HG02970 (cell line): Measurements from ENCODE around the gene EPC1.
A peak's percentile ranks its signal among the peaks of the same experiment; 100 is the strongest.

Experiments used
- ATAC-seq: cut with Tn5 transposase; IDR thresholded peaks from one replicate; pipeline ENCODE4 v1.9.1; 2021; ENCODE audit warnings: mild to moderate bottlenecking, moderate library complexity, moderate number of reproducible peaks; ENCODE audit not compliant: unreplicated experiment, low FRiP score

EPC1 gene

DNA sequence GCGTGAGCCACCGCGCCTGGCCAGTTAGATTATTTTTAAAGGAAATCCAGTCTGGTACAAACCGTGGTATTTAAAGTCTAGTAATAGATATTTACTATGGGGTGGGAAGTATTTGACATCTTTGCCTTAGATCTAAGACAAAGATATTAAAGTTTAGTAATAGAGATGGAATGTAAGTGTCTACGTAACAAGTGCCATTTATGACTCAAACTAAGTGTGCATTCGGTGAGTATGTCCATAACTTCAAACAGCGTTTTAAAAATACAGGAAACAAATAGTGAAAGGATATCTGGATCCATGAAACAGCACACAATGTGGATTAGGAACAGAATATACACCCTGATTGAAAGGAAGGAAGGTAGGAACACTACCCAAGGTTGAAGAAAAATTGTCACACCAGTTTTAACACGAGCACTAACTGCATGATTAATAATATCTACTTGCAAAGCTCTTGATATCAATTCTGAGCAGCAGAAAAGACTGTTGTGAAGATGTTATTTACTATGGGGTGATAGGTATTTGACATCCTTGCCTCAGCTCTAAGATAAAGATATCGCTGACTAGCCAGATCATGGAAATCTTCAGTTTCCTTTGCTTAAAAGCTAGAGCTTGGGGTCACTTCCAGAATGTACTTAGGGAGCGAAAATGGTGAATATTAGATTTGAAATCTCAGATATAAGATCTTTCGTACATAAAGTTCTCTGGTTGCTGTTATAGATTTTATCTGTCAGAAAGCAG, 48.7 kb downstream of the EPC1 start:
- ATAC-seq: no peak

DNA sequence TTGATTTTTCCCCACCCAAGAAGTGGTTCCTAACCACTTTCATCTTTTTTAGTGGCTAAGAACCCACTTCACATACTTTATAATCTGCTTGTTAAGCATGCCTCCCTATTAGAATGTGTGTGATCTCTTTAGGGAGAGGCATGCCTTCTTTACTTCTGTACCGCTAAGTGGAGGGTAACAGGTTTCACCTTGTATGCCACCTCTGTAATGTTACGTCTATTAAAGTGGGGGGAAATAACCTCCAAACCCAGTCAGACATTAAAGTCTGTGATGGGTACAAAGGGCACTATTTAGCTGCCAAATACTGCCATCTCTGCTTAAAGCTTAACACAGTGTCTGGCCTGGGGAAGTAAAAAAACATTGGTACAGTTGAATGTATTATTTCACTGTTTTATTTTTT, 51.9 kb downstream of the EPC1 start:
- ATAC-seq: no peak

DNA sequence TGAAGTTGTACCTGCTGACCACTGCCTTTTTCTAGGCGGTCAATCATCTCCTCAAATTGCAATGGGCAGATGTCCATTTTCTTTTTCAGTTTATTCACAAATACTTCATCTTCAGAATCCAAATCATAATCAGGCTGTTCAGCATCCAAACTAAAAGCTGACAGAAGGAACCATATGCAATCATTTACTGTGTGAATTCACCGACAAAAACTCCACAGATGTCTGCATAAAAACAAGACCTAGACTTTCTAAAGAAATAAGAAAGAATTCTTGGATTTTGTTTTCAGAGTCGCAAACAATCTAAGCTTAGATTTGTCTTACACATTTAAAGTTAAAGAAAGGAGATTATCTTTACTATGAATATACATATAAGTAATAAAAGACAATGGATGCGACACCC, 53.4 kb downstream of the EPC1 start:
- no peak for ATAC-seq

DNA sequence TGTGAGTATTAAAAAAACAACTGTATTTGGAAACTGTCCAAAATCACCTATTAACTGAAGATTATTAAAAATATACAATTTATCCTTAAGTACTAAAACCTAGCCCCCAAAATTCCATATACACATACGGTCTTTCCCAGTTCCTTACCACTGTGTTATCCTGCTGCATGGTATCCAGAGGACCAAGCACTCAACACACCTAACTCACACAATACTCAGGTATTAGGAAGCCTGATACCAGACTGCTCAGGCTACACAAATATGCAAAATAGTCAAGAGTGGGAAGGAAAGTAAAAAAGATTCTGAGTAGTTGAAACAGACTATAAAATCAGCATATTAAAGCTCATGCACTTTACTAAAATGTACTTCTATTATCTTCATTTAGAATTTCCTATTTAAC, 67.2 kb downstream of the EPC1 start:
- no peak for ATAC-seq

DNA sequence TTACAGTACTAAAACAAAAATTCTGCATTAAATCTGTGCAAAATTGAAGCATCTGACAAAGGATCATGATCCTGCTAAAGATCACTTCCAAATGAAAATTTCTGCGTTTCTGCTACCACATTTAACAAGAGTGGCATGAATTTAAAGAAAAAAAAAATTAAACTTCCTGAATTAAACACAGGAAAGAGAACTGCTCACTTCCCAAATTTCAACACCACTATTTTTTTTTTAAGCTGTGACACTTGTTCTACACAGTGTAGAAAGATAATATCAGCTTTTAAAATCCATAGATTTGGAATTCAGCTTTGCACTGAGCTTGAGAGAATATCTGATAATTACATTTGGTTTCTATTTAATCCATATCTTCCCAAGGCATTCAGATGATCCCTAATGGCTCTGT, 73.6 kb downstream of the EPC1 start:
- no peak for ATAC-seq

DNA sequence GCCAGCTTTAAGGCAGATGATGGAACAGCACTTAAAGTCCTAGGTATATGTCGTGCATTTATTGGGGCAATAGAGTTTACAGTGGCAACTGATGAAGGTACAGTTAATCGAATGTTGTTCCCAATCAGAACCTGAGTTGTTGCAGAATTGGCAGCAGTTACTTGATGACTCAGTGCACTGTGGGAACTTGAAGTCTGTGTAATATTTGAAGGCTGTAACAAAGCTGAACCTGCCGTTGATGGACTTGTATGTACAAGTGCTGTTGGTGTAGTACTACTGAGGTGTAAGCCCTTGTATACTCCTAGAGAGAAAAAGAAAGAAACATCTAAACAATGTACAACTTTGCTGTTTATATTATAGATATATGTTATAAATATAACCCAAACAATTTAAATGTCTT, 75.3 kb downstream of the EPC1 start:
- ATAC-seq: no peak

DNA sequence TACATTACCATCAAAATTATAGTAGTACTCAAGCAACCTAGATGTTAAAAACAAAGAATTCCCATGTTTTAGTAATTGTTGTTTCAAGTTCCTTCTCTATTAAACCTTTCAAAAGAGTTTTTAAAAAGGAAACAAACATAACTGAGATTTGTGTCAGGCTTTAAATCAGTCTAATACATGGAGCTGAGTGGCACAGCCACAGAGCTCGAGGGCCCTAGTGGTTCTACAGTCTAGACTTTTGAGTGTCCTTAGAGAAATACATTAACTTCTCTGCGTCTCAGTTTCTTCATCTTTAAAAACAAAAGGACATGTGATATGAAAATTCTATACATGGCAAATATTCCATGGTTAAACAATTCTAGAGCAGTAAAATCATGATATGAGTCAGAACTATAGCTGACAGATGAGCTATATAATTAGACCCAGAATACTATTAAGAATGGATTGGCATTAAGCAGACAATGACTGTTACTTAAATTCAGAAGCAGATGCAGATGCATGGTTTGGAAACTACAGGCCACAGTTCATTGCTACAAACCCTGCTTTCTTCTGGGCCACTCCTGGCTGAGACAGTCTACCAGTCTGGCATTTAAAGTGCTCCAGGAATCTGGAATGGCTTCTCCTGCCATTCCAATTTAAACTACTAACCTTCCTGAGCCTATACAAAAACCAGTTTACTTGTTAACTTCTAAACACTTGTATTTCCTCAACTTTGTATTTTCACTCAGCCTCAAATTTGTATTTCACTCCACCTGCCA, 77.4 kb downstream of the EPC1 start:
- no peak for ATAC-seq

DNA sequence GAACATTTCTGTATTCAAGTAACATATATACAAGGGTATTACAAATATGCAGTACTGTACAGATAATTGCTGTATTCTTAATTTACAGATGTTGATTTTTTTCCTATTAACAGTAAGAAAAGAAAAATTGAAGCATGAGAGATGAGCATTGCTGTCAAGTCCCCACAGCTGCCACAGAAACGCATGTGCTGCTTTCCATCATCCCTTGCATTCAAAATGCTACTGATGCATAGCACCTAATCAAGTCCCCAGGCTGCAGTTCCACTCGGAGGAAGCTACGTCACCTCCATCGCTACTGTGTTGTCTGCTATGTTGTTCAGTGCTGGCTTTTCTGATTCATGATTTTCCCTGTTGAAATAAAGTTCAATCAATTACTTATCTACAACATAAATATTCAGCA, 78.2 kb downstream of the EPC1 start:
- no peak for ATAC-seq

DNA sequence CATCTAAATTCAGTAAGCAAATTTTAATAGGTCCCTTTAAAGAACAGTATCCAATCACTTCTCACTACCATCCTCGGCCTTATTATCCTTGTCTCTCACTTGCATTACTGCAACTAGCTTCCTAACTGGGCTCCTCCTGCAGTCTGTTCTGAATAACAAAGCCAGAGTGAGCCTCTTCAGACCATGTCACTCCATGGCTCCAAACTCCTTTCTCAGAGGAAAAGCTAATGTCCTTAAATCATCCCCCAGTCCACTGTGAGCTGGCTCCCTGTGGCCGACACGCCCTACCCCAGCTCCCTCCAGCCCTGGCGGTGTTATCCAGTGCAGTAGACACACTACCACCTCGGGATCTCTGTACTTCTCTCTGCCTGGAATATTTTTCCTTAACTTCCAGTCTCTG, 80.0 kb downstream of the EPC1 start:
- ATAC-seq: no peak

DNA sequence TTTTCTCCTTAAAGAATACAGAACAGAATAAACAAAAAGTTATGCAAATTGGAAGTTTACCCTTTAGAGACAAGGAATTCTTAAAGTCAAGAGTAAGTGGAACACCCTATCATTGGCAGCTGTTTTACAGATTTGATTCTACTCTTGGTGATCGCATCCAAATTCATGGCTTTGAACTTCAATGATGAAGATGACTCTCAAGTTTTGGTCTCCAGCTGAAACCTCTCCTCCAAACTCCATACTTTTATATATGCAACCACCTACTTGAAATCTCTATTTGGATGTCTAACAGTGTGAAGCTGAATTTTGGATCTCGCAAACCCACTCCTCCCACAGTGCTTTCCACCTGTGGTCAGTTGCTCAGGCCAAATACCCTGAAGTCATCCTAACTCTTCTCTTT, 80.4 kb downstream of the EPC1 start:
- no peak for ATAC-seq

DNA sequence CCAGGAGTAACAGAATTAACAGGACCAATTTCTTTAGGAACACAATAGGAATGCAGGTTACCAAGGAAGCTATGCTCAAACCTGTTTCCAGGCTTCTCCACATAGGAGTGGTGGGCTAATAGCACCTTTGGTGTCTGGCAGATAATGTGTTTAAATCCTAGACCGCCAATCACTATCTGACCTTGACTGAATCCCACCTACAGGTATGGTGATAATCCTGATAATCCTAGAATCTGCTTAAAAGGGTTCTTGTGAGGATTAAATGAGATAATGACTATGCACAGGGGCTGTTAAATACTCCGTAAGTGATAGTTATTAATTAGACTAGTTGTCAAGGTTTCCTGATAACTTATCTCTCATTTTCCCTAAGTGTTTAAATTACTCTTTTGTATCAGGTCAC, 81.2 kb downstream of the EPC1 start:
- ATAC-seq: no peak

DNA sequence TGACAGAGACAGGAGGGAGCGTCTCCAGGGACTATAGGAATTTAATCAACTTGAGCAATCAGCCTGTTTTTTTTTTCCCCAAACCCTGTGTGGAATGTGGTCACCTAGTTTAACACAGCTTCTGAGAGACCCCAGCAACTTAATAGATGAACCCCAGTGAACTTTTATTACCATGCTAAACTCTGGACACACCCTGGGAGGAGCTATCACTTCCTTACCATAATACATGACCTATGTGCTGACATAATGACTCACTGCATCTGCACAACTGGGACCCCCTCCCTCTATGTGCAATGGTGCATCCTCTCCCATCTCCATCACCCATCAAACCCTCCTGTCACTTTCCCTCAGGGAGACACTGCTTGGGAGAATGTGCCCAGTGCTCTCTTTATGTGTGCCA, 83.7 kb downstream of the EPC1 start:
- ATAC-seq: no peak

DNA sequence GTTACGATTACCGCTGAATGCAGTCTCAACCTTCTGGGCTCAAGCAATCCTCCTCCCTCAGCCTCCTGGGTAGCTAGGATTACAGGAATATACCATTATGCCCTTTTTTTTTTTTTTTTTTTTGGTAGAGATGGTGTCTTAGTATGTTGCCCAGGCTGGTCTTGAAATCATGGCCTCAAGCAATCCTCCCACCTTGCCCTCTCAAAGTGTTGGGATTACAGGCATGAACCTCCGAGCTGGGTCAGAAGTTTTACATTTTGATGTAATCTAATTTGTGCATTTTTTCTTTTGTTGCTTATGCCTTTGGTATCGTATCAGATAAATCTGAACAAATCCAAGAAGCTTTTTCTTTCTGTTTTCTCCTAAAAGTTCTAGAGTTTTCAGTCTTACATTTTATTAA, 87.4 kb downstream of the EPC1 start:
- ATAC-seq: no peak

DNA sequence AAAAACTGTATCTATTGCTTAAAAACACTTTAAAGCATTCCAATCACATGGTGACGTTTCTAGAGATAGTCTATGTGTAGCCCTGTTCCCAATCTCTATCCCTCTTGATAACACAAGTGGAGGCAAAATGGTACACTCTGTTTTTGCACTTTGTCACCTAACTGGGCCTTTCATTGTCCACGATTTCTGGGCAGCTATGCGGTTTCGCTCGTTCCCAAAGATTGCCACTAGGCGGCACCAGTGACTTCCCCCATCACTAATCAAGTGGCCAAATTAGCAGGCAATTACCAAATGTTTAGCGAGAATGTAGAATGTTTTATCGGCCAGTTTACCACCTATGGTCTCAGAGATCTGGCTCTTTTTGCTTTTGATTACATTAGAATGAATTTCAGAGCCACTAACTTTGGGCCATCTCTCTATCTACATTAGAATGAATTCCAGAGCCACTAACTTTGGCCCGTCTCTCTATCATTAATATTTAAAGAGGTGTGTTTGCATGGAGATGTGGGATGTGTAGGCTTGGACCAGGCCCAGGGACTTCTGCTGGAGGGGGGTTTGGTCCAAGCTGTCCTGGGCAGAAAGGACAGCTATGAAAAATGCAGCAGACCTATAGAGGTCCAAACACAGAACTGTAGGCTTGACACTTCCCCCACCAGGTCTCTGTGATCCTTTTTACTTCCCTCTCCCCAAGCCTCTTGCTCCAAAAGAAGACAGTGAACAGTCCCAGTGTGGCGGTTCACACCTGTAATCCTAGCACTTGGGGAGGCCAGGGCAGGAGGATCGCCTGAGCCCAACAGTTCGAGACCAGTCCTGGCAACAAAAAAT, 90.1 kb downstream of the EPC1 start:
- no peak for ATAC-seq

DNA sequence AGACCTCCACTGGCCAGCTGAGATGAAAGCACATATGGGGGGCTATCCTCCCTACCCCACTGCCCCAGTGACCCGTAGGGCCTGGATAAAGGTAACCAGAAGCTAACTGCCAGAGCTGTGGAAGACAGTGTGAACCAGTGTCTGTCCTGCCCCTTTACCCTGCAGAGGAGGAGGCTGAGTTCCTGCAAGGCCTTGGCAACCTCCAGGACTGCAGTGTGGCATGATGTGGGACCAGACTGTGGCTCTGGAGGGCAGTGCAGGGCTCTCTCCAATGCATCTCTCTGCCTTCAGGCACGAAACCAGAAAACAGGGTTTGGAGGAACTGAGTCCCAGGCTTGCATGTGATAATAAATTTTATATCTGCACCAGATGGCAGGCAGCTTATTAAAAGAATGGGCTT, 93.1 kb downstream of the EPC1 start:
- no peak for ATAC-seq

DNA sequence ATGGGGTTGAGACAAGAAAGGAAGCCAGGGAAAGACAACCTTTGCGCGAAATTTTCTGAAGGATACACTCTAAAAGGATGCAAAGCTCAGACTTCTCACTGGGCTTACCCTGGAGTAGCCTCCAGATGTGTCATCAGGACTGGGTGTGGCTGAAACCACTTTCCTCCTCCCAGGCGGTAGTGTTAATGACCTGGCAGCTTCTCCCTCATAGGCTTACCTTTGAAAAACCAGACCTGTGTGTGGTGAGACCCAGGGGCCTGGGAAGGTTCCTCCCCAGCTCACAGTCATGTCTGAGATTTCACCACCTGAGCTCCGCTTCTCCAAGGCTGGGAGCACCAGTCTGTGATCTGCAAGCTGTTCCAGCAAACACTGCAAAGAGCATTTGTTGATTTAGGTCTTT, 93.7 kb downstream of the EPC1 start:
- no peak for ATAC-seq

DNA sequence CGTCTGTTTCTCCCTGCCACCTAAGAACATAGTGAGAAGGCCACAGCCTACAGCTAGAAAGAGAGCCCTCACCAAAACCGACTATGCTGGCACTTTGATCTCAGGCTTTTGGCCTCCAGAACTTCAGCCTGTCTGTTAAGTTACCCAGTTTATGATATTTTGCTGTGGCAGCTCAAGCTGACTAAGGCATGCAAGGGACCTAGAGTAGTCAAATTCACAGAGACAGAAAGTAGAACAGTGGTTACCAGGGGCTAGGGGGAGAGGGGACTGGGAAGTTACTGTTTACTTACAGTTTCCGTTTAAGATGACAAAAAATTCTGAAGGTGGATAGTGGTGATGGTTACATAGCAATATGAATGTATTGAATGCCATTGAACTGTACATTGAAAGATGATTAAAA, 96.5 kb downstream of the EPC1 start:
- ATAC-seq: peak; percentile 63

DNA sequence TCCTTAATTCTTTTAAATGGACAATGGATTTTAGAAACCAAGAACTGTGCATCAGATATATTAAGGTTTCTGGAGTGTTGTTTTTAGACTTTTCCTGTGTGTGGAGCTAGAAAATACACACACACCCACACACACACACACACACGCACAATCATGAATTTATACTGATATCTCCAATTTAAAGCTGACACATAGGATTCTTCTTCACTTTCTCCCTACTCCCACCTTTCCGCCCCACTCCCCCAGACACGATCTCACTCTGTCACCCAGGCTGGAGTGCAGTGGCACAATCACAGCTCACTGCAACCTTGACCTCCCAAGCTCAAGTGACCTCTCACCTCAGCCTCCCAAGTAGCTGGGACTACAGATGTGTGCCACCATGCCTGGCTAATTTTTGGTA, 100.3 kb downstream of the EPC1 start:
- ATAC-seq: no peak

DNA sequence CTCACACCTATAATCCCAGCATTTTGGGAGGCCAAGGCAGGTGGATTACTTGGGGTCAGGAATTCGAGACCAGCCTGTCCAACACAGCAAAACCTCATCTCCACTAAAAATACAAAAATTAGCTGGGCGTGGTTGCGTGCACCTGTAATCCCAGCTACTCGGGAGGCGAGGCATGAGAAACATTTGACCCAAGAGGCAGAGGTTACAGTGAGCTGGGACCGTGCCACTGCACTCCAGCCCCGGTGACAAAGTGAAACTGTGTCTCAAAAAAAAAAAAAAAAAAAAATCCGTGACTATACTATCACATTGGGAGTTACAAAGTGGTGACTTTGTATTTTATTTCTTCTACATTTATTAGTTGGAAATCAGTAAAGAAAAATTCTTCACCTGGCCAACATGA, 101.2 kb downstream of the EPC1 start:
- no peak for ATAC-seq

DNA sequence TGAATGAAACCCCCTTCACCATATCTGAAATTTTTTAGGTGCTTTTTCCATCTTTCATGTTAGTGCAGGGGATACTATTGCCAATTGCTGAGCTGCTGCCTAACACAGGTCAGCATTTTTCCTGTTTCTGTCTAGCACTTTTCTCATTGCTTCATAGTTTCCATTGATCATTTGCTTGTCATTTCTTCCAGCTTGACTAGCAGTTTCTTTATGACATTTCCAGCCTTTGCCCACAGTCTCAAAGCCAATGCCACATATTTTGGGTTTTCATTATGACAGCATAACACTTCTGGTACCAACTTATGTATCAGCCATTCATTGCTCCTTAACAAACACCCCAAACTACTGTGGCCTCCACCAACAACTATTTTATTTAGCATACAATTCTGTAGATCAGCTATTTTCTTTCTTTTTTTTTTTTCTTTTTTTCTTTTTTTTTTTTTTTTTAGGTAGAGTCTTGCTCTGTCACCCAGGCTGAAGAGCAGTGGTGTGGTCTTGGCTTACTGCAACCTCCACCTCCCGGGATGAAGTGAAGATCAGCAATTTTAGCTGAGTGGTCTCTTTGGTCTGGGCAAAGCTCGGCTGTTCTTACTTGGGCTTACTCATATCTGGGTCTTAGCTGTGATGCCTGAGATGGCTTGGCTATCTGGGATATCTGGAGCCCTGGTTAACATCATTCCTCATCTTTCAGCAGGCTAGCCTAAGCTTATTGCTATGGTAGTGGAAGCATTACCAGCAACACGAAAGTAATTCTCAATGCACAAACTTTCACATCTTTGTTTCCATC, 102.3 kb downstream of the EPC1 start:
- no peak for ATAC-seq

DNA sequence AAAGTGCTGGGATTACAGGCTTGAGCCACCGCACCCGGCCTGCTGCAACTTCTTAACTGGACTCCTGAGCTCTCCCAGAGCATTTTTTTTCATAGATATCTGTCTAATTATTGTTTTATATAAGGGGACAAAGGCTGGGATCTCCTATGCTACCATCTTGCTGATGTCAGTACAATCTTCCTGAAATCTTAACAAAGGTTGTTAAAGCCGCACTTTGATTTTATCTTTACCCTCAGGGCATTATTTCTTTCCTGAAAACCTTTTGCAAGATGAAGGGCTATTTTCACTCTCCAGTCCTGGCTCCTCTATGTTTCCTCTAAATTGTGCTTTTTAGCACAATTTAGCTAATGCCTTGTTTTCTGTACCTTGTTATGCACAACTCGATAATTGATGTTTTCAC, 102.9 kb downstream of the EPC1 start:
- ATAC-seq: no peak
